BLaER1 (cell line): ENCODE results near the gene CRLF1.

Experiments
- H3K27ac ChIP-seq: shearing (Covaris generic); formaldehyde crosslinking; 2 replicates; pipeline ENCODE4 v1.8.1; 2022
- H3K27me3 ChIP-seq: shearing (Covaris generic); formaldehyde crosslinking; 2 replicates; pipeline ENCODE4 v1.8.1; 2022
- H3K36me3 ChIP-seq: shearing (Covaris generic); formaldehyde crosslinking; 2 replicates; pipeline ENCODE4 v1.8.1; 2022
- H3K4me1 ChIP-seq: shearing (Covaris generic); formaldehyde crosslinking; 2 replicates; pipeline ENCODE4 v1.8.1; 2022
- H3K4me2 ChIP-seq: shearing (Covaris generic); formaldehyde crosslinking; 2 replicates; pipeline ENCODE4 v1.8.1; 2022
- H3K4me3 ChIP-seq: shearing (Covaris generic); formaldehyde crosslinking; 2 replicates; pipeline ENCODE4 v1.8.1; 2022
- H3K9ac ChIP-seq: shearing (Covaris generic); formaldehyde crosslinking; 2 replicates; pipeline ENCODE4 v1.8.1; 2022
- H3K9me3 ChIP-seq: shearing (Covaris generic); formaldehyde crosslinking; 2 replicates; pipeline ENCODE4 v1.8.1; 2022
- H4K20me1 ChIP-seq: shearing (Covaris generic); formaldehyde crosslinking; 2 replicates; pipeline ENCODE4 v1.8.1; 2022
- Cebpa-rat ChIP-seq: shearing (Covaris generic); IDR thresholded peaks from 2 replicates; pipeline ENCODE4 v1.8.1; 2022

CRLF1 gene

DNA sequence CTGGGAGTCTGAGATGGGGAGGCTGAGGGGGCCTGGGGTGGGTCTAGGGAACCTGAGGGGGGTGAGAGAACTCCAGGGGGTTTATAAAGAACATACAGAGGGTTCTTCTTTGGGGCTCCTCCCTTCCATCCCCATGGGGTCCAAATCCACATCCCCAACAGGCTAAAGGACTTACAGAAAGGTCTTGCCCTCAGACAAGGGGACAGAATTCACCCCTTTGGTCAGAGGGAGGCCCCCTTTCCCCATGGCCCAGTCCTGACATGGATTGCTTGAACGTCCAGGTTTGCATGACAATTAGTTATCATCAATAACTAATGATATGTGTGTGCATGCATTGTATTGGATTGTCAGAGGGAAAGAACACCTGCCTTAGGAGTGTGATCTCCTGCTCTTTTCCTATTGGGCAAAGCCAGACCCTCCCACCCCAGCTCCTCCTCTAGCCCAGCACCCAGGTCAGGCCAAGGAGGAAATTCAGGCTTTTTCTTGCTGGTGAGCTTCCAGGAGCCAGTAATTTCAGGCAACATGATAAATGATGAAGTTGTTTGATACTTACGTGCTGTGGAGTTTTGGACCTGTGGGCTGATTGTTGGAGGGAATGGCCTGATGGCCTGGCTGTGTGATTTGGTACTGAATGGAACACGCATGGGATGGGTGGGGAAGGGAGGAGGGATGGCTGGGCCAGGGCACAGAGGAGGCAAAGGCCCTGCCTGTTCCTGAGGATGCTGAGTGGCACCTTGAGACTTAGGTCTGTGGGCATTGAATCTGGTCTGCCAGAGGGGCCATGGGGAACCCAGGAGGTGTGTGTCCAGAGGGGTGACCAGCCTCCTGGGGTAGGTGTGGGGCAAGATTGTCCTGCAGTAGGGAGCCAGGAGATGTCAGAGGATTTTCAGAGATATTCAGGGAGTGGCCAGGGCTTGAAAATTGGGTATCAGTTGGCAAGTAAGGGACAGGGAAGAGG is 31.4 kb upstream of the CRLF1 start:
- no peaks in the 10 kb centered on the region for H3K27me3 ChIP-seq
- H3K4me3 ChIP-seq, result peak overlapping the region; percentile 90
- H3K9ac ChIP-seq, result peak overlapping the region; percentile 94
- H3K36me3 ChIP-seq, result peaks cover 9% of the 10 kb centered on the region; the same call in 1 of the 2 replicates
- no peaks in the 10 kb centered on the region for H3K9me3 ChIP-seq
- peak overlapping the region; percentile 99 for H3K4me2 ChIP-seq
- TF ChIP-seq Cebpa-rat, result no peak
- H4K20me1 ChIP-seq, result peaks cover 38% of the 10 kb centered on the region
- H3K27ac ChIP-seq, result no peak overlapping the region
- H3K4me1 ChIP-seq, result peaks cover 38% of the 10 kb centered on the region

GRCh38 chr19:18636969-18637629 is 30.5 kb upstream of the CRLF1 start, which contains the start of gene KLHL26:
TSS of gene KLHL26 (plus strand) at chr19:18637028. CDS start at chr19:18637055, 27 bp downstream.
- no peak for TF ChIP-seq Cebpa-rat
- Histone ChIP-seq H3K36me3 (peaks cover 9% of the 10 kb centered on the region; the same call in 1 of the 2 replicates), H3K27ac (peak within 1 kb of the TSS; percentile 91)

GRCh38 chr19:18636183-18636968 is 29.8 kb upstream of the CRLF1 start:
- Histone ChIP-seq H3K27me3 (no peaks in the 10 kb centered on the region), H3K4me1 (peaks cover 32% of the 10 kb centered on the region), H3K4me3 (peak overlapping the region; percentile 90), H3K27ac (no peak overlapping the region), H3K9ac (no peak overlapping the region), H3K9me3 (no peaks in the 10 kb centered on the region), H3K4me2 (peak overlapping the region; percentile 55), H3K36me3 (peaks cover 9% of the 10 kb centered on the region; the same call in 1 of the 2 replicates), H4K20me1 (peaks cover 31% of the 10 kb centered on the region)
- no peak for TF ChIP-seq Cebpa-rat

More at GRCh38 chr19:18636969-18637629, 30.5 kb upstream of the CRLF1 start, which contains the start of gene KLHL26:
- Histone ChIP-seq H3K27me3 (no peaks in the 10 kb centered on the region), H3K4me1 (peaks cover 35% of the 10 kb centered on the region), H3K4me2 (peak within 1 kb of the TSS; percentile 99), H4K20me1 (peaks cover 35% of the 10 kb centered on the region), H3K9ac (peak within 1 kb of the TSS; percentile 94), H3K4me3 (peak within 1 kb of the TSS; percentile 90), H3K9me3 (no peaks in the 10 kb centered on the region)

DNA sequence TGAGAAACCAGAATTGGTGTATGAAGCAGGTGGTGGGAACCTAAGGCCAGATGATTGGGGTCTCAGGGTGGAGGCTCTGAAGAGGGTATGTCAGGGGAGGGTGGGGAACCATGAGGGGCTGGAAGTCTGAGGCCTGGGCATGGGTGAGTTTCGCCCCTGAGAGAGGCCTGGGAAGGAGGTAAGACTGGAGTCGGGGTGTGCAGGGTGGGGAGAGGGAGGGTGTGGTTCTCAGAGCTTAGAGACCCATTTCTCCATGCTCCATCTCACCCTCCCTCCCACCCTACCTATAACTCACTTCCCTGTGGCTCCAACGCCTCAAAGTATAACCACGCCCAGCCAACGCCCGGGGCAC is 29.2 kb upstream of the CRLF1 start:
- H3K36me3 ChIP-seq, result peaks cover 5% of the 10 kb centered on the region; the same call in 1 of the 2 replicates
- no peak for TF ChIP-seq Cebpa-rat
- no peak overlapping the region for H3K4me3 ChIP-seq
- H4K20me1 ChIP-seq, result peaks cover 25% of the 10 kb centered on the region
- no peak overlapping the region for H3K9ac ChIP-seq
- H3K27me3 ChIP-seq, result no peaks in the 10 kb centered on the region
- no peaks in the 10 kb centered on the region for H3K9me3 ChIP-seq
- no peak overlapping the region for H3K27ac ChIP-seq
- H3K4me1 ChIP-seq, result peaks cover 32% of the 10 kb centered on the region
- peak overlapping the region; percentile 34; the same call in 1 of the 2 replicates for H3K4me2 ChIP-seq

DNA sequence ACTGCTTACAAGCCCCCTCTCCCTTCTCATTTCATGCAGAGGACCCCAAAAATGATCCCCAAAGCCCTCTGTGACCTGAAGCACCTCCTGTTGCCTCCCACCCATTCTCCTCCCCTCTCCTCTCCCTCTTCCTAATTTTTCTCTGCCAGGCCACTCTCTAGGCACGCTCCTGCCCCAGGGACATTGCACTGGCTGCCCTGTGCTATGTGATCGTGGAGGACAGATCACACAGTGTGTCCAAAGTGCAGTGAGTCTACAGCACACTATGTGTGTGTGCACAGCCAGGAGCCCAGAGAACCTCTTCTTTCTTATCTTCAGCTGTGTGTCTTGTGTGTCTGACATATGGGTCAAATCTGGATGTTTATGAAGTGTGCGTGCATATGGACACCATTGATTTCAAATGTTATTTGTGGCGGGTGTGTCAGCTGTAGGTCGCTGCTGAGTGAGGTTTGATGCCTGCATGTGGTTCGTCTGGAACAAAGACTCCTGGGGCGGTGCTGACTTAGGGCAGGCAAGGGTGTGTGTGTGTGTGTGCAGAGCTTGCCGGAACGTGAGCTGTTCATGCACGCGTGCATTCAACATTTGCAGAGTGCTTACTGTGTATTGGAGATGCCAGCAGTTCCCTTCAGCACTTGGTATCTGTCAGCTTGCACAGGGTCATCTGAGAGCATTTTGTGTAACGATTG is 28.2 kb upstream of the CRLF1 start:
- Histone ChIP-seq H3K9me3 (no peaks in the 10 kb centered on the region), H3K9ac (no peak overlapping the region), H3K27me3 (no peaks in the 10 kb centered on the region), H3K4me2 (no peak overlapping the region), H3K36me3 (no peaks in the 10 kb centered on the region), H4K20me1 (peaks cover 17% of the 10 kb centered on the region), H3K4me3 (no peak overlapping the region), H3K27ac (no peak overlapping the region), H3K4me1 (peaks cover 32% of the 10 kb centered on the region)
- TF ChIP-seq Cebpa-rat, result no peak

DNA sequence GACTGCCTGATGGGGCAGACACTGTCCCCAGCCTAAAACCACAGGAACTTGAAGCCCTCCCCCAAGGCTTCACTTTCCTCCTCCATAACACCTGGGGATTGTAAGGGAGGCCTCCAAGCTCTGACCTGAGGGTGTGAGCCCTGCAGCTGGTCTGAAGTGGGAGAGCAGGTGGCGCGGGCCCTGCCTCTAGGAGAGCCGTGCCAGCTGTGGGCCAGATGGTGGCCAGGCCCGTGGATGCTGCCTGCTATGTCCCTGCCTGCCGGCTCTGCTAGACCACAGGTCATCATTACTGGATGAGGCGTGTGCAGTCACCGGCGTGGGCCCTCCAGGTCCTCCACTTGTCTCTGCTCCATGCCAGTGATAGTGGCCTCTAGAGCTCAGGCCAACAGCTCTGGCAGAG is 26.7 kb upstream of the CRLF1 start:
- H3K4me1 ChIP-seq, result peaks cover 36% of the 10 kb centered on the region
- H3K4me2 ChIP-seq, result peak overlapping the region; percentile 49
- no peak for TF ChIP-seq Cebpa-rat
- no peak overlapping the region for H3K27ac ChIP-seq
- peaks cover 7% of the 10 kb centered on the region for H4K20me1 ChIP-seq
- no peak overlapping the region for H3K4me3 ChIP-seq
- no peaks in the 10 kb centered on the region for H3K27me3 ChIP-seq
- H3K9me3 ChIP-seq, result no peaks in the 10 kb centered on the region
- H3K36me3 ChIP-seq, result no peaks in the 10 kb centered on the region
- no peak overlapping the region for H3K9ac ChIP-seq

GRCh38 chr19:18629166-18630088 is 22.8 kb upstream of the CRLF1 start:
- Histone ChIP-seq H3K4me1 (peaks cover 19% of the 10 kb centered on the region), H3K4me2 (no peak overlapping the region), H3K9me3 (no peaks in the 10 kb centered on the region), H4K20me1 (no peaks in the 10 kb centered on the region), H3K27me3 (no peaks in the 10 kb centered on the region), H3K27ac (no peak overlapping the region), H3K9ac (no peak overlapping the region), H3K4me3 (no peak overlapping the region), H3K36me3 (no peaks in the 10 kb centered on the region)
- 0 out of 2 replicates have a peak, but pooled peaks have one; percentile 36 for TF ChIP-seq Cebpa-rat

DNA sequence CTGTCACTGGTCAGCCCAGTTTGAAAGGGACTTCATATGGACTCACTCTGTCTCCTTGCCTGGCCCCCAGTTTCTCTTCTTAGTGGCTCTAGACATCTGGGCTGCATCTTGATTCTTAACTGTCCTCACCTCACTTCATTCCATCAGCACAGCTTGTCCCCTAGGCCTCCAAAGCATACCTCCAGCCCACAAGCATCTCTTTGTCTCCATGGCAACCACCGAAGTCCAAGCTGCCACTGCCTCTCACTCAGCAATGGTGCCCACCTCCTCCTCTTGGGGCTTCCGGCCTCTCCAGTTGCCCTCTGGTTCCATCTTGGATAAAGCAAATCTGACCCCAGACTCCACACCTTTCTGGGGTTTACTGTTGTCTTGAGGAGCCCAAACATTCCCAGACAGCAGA is 20.3 kb upstream of the CRLF1 start:
- no peak overlapping the region for H3K4me3 ChIP-seq
- H3K27me3 ChIP-seq, result no peaks in the 10 kb centered on the region
- H3K36me3 ChIP-seq, result no peaks in the 10 kb centered on the region
- no peaks in the 10 kb centered on the region for H3K9me3 ChIP-seq
- no peak overlapping the region for H3K27ac ChIP-seq
- no peak overlapping the region for H3K9ac ChIP-seq
- no peak overlapping the region for H3K4me2 ChIP-seq
- no peaks in the 10 kb centered on the region for H4K20me1 ChIP-seq
- TF ChIP-seq Cebpa-rat, result no peak
- peaks cover 14% of the 10 kb centered on the region; the same call in 1 of the 2 replicates for H3K4me1 ChIP-seq
